Endothelial cell of umbilical vein (primary cell): ENCODE data around the gene TPRA1.

Experiments used
- JUN ChIP-seq: IDR thresholded peaks from 2 replicates; pipeline ENCODE4 v1.6.1; 2011; ENCODE audit warnings: borderline replicate concordance, low read depth; ENCODE audit not compliant: insufficient read length, insufficient read depth
- MYC ChIP-seq: IDR thresholded peaks from one replicate; pipeline ENCODE4 v1.6.1; 2011; ENCODE audit warnings: mild to moderate bottlenecking, low read depth, low read length
- POLR2A ChIP-seq: IDR thresholded peaks from 2 replicates; pipeline ENCODE4 v1.6.1; 2012; ENCODE audit warnings: low read depth, mild to moderate bottlenecking, control low read depth, low read length
- POLR2AphosphoS5 ChIP-seq: IDR thresholded peaks from 2 replicates; pipeline ENCODE4 v1.6.1; 2012; ENCODE audit warnings: low read depth, mild to moderate bottlenecking, control low read depth, low read length, moderate library complexity; ENCODE audit not compliant: insufficient read depth
- TF ChIP-seq, protein P1 (sequence below), 2 donors: IDR thresholded peaks; 1 replicate in 1 of 2; 2 replicates in 1 of 2; pipeline ENCODE4 v1.5.1; 2011; ENCODE audit warnings: low read length in 2 of 2, mild to moderate bottlenecking in 2 of 2, moderate library complexity in 2 of 2, control low read depth in 1 of 2, inconsistent platforms in 1 of 2, low read depth in 1 of 2; ENCODE audit not compliant: insufficient read depth in 1 of 2; ENCODE audit errors: extremely low read depth in 1 of 2

DNA sequence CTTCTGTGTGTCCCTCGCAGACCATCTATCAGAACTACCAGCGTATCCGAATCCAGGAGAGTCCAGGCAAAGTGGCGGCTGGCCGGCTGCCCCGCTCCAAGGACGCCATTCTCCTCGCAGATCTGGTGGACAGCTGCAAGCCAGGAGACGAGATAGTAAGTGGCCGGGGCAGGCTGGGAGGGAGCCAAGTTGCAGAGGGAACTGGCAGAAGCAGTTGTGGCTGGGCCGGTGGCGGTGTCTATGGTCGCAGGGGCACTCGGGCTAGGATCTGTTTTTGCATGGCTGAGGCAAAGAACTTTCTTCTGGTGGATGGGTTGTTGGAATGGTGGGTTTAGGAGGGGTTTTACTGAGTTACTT is 17.8 kb upstream of the TPRA1 start:
- TF ChIP-seq, protein P1, sequence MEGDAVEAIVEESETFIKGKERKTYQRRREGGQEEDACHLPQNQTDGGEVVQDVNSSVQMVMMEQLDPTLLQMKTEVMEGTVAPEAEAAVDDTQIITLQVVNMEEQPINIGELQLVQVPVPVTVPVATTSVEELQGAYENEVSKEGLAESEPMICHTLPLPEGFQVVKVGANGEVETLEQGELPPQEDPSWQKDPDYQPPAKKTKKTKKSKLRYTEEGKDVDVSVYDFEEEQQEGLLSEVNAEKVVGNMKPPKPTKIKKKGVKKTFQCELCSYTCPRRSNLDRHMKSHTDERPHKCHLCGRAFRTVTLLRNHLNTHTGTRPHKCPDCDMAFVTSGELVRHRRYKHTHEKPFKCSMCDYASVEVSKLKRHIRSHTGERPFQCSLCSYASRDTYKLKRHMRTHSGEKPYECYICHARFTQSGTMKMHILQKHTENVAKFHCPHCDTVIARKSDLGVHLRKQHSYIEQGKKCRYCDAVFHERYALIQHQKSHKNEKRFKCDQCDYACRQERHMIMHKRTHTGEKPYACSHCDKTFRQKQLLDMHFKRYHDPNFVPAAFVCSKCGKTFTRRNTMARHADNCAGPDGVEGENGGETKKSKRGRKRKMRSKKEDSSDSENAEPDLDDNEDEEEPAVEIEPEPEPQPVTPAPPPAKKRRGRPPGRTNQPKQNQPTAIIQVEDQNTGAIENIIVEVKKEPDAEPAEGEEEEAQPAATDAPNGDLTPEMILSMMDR (IDR thresholded peaks at IDR 0.05; ENCODE audit: extremely low read depth in 1 of 2, insufficient read depth in 1 of 2, low read depth in 1 of 2, low read length in 2 of 2): no peak
- TF ChIP-seq JUN (no peak), POLR2A (no peak), MYC (no peak), POLR2AphosphoS5 (no peak)
